ENCODE measurements around the gene PKD2. TPM values are rescaled to one million over a fixed set of nuclear protein-coding genes. Genes with fewer than 3 reads are reported as not detected.

The PKD2 gene
- total RNA-seq, 4 donors from 2014 or later: 10.8 to 36.7 (median 18.2) TPM

DNA sequence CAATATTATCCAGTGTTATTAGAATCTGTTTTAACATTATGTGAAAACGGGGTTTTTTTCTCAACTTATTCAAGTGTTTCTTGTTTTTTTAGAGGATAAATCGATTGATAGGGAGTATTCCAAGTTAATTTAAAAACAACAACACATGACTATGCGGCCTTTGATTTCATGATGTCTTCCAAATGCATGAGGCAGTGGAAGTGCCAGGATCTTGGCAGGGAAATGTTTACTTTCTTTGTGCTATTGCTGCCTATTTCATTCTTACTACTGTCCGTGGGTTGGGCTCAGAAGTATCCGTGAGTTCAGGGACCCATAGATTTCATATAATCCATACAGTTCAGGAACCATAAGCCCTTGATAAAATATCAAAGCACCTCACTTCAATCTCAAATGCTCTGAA is 86.4 kb downstream of the PKD2 start:
- H3K36me3 ChIP-seq: no peaks in the 10 kb centered on the region
- H3K9me3 ChIP-seq: no peaks in the 10 kb centered on the region
- DNase-seq (ENCODE audit: low spot score in 2 of 2): no peak
- WGBS: 82% methylated on average over 5 of the region's 5 CpGs
- TF ChIP-seq CTCF (IDR thresholded peaks at IDR 0.05): no peak
- TF ChIP-seq POLR2A (IDR thresholded peaks at IDR 0.05): no peak
- TF ChIP-seq EP300 (IDR thresholded peaks at IDR 0.05): no peak
- TF ChIP-seq POLR2AphosphoS5 (IDR thresholded peaks at IDR 0.05): no peak
- no peaks in the 10 kb centered on the region for H3K4me1 ChIP-seq
- H3K27ac ChIP-seq: no peak overlapping the region
- H3K27me3 ChIP-seq: no peaks in the 10 kb centered on the region
- no peak overlapping the region for H3K4me3 ChIP-seq

DNA sequence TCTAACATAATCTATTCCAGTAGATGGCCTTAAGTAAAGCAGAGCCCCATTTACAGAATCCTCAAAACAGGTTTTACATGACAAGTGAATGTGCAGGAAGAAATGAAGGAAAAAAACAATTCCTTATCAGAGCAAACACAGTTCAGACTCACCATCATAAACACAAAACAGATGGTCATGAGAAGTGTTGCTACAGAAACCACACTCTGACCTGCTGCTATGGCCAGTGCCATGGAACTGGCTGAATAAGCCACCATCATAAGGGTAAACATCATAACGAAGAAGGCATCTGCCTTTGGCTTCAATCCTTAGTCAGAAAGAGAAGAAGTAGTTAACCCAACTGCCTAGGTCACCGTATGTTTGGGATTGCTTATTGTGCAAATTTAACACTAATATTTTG is 89.9 kb downstream of the PKD2 start:
- WGBS: 72% methylated on average over 2 of the region's 2 CpGs
- Histone ChIP-seq H3K4me1 (no peaks in the 10 kb centered on the region), H3K4me3 (no peak overlapping the region), H3K36me3 (no peaks in the 10 kb centered on the region), H3K27me3 (no peaks in the 10 kb centered on the region), H3K9me3 (no peaks in the 10 kb centered on the region), H3K27ac (no peak overlapping the region)
- no peak for TF ChIP-seq POLR2AphosphoS5 (IDR thresholded peaks at IDR 0.05)
- TF ChIP-seq CTCF (IDR thresholded peaks at IDR 0.05): no peak
- no peak for TF ChIP-seq EP300 (IDR thresholded peaks at IDR 0.05)
- TF ChIP-seq POLR2A (IDR thresholded peaks at IDR 0.05): no peak
- no peak for DNase-seq (ENCODE audit: low spot score in 2 of 2)

- Histone ChIP-seq H3K36me3 (no peaks in the 10 kb centered on the region), H3K4me1 (no peaks in the 10 kb centered on the region), H3K27ac (no peak overlapping the region), H3K27me3 (no peaks in the 10 kb centered on the region), H3K4me3 (no peak overlapping the region), H3K9me3 (no peaks in the 10 kb centered on the region)
- WGBS: 77% methylated on average over 3 of the region's 3 CpGs
- TF ChIP-seq EP300 (IDR thresholded peaks at IDR 0.05): no peak
- no peak for DNase-seq (ENCODE audit: low spot score in 2 of 2)
Measured at GRCh38 chr4:88097781-88098180, 90.3 kb downstream of the PKD2 start.

GRCh38 chr4:88098993-88099752 is 91.7 kb downstream of the PKD2 start:
- H3K9me3 ChIP-seq: no peaks in the 10 kb centered on the region
- no peak for DNase-seq (ENCODE audit: low spot score in 2 of 2)
- H3K27me3 ChIP-seq: no peaks in the 10 kb centered on the region
- 91% methylated on average over 4 of the region's 4 CpGs for WGBS
- no peak overlapping the region for H3K4me3 ChIP-seq
- H3K4me1 ChIP-seq: no peaks in the 10 kb centered on the region
- H3K36me3 ChIP-seq: no peaks in the 10 kb centered on the region
- TF ChIP-seq CTCF (IDR thresholded peaks at IDR 0.05): no peak
- TF ChIP-seq POLR2A (IDR thresholded peaks at IDR 0.05): no peak
- no peak for TF ChIP-seq EP300 (IDR thresholded peaks at IDR 0.05)
- no peak for TF ChIP-seq POLR2AphosphoS5 (IDR thresholded peaks at IDR 0.05)
- no peak overlapping the region for H3K27ac ChIP-seq

DNA sequence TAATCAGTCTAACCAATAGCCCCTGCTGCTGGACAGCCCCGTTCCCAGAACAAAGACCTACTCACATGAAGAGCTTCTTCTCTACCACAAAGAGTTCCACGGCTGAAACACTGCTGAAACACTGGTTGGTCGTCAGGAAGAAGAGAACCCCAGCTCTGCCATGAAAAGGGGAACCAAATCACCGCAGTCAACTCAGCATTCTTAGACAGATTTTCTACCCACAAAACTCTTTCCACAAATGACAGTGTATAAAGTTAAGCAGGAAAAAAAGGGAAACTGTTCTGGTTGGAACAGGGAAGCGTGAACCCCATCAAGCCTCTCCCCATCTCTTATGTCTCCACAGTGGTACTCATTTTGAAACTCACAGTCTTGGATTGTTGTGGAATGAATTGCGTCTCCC is 93.7 kb downstream of the PKD2 start:
- no peak for TF ChIP-seq POLR2AphosphoS5 (IDR thresholded peaks at IDR 0.05)
- TF ChIP-seq EP300 (IDR thresholded peaks at IDR 0.05): no peak
- TF ChIP-seq CTCF (IDR thresholded peaks at IDR 0.05): no peak
- no peak for TF ChIP-seq POLR2A (IDR thresholded peaks at IDR 0.05)
- H3K4me1 ChIP-seq: no peaks in the 10 kb centered on the region
- no peaks in the 10 kb centered on the region for H3K27me3 ChIP-seq
- 90% methylated on average over 6 of the region's 6 CpGs for WGBS
- H3K27ac ChIP-seq: no peak overlapping the region
- H3K9me3 ChIP-seq: no peaks in the 10 kb centered on the region
- H3K36me3 ChIP-seq: no peaks in the 10 kb centered on the region
- no peak for DNase-seq (ENCODE audit: low spot score in 2 of 2)
- H3K4me3 ChIP-seq: no peak overlapping the region

GRCh38 chr4:88102026-88102425 is 94.6 kb downstream of the PKD2 start:
- Histone ChIP-seq H3K27ac (no peak overlapping the region), H3K4me3 (no peak overlapping the region)
- TF ChIP-seq EP300 (IDR thresholded peaks at IDR 0.05) (no peak), POLR2A (IDR thresholded peaks at IDR 0.05) (no peak), POLR2AphosphoS5 (IDR thresholded peaks at IDR 0.05) (no peak), CTCF (IDR thresholded peaks at IDR 0.05) (no peak)

More at GRCh38 chr4:88102026-88102425, 94.6 kb downstream of the PKD2 start:
- 90% methylated on average over 7 of the region's 7 CpGs for WGBS
- no peaks in the 10 kb centered on the region for H3K9me3 ChIP-seq
- H3K4me1 ChIP-seq: peaks cover 3% of the 10 kb centered on the region
- no peak for DNase-seq (ENCODE audit: low spot score in 2 of 2)
- H3K27me3 ChIP-seq: no peaks in the 10 kb centered on the region
- no peaks in the 10 kb centered on the region for H3K36me3 ChIP-seq
